Activated CD8-positive, alpha-beta memory T cell treated with anti-CD3 and anti-CD28 coated beads for 36 hours (primary cell): ENCODE measurements around the gene AKR1C2. TPM values are rescaled to one million over a fixed set of nuclear protein-coding genes. Genes with fewer than 3 reads are reported as not detected.
"Not testable (repeated sequence)": the region's sequence is repeated elsewhere in the genome, so short reads cannot be mapped to it uniquely, and the experiment has no call there.

Experiments used
- CTCF ChIA-PET: fragments of 350-600 bp; sonication (Branson Sonifier 250); formaldehyde crosslinking; loops from one replicate; lab custom pipeline; 2021; ENCODE audit warnings: antibody characterized with exemption; lab: Charles Lee
- POLR2A ChIA-PET: fragments of 350-600 bp; sonication (Branson Sonifier 250); formaldehyde crosslinking; loops from one replicate; lab custom pipeline; 2021; ENCODE audit warnings: antibody characterized with exemption; lab: Charles Lee
- total RNA-seq, 2 experiments: library from RNA; stranded (reverse); gene quantifications; one replicate each; pipeline ENCODE4 v1.2.3, GENCODE V29; 2021

The AKR1C2 gene
- total RNA-seq, 2 experiments from 2014 or later = not detected

GRCh38 chr10:5031588-5031987, 27.9 kb upstream of the AKR1C2 start:
- CTCF ChIA-PET, POLR2A ChIA-PET: not testable (repeated sequence)

GRCh38 chr10:5030989-5031388, 27.3 kb upstream of the AKR1C2 start:
- POLR2A ChIA-PET = no interaction called here
- CTCF ChIA-PET = no interaction called here

- POLR2A ChIA-PET, CTCF ChIA-PET: not testable (repeated sequence)
These were observed 21.8 kb upstream of the AKR1C2 start for GRCh38 chr10:5025461-5025881.

- ChIA-PET CTCF (no interaction called here), POLR2A (no interaction called here)
These were observed 19.6 kb upstream of the AKR1C2 start for GRCh38 chr10:5023177-5023805.

- POLR2A ChIA-PET, CTCF ChIA-PET: not testable (repeated sequence)
These were observed 18.1 kb upstream of the AKR1C2 start for GRCh38 chr10:5021624-5022290.

GRCh38 chr10:5019770-5020612, 16.3 kb upstream of the AKR1C2 start:
- POLR2A ChIA-PET, CTCF ChIA-PET: not testable (repeated sequence)

GRCh38 chr10:5018671-5019277, 15.1 kb upstream of the AKR1C2 start:
- POLR2A ChIA-PET, CTCF ChIA-PET: not testable (repeated sequence)

- CTCF ChIA-PET = no interaction called here
- POLR2A ChIA-PET = no interaction called here
These were observed 14.5 kb upstream of the AKR1C2 start for GRCh38 chr10:5018134-5018533.

GRCh38 chr10:5014936-5015335, 11.3 kb upstream of the AKR1C2 start:
- ChIA-PET CTCF (no interaction called here), POLR2A (no interaction called here)

- POLR2A ChIA-PET, CTCF ChIA-PET: not testable (repeated sequence)
These were observed 10.7 kb upstream of the AKR1C2 start for GRCh38 chr10:5014200-5014910.

GRCh38 chr10:5013385-5013784, 9.7 kb upstream of the AKR1C2 start:
- CTCF ChIA-PET = no interaction called here
- POLR2A ChIA-PET = no interaction called here

- CTCF ChIA-PET = no interaction called here
- POLR2A ChIA-PET = no interaction called here
These were observed 8.9 kb upstream of the AKR1C2 start for GRCh38 chr10:5012595-5012994.

- POLR2A ChIA-PET, CTCF ChIA-PET: not testable (repeated sequence)
These were observed 7.7 kb upstream of the AKR1C2 start for GRCh38 chr10:5011392-5011791.

- CTCF ChIA-PET, POLR2A ChIA-PET: not testable (repeated sequence)
These were observed 6.4 kb upstream of the AKR1C2 start for GRCh38 chr10:5010043-5010442.

GRCh38 chr10:5008857-5009548, 5.3 kb upstream of the AKR1C2 start:
- CTCF ChIA-PET, POLR2A ChIA-PET: not testable (repeated sequence)

- POLR2A ChIA-PET, CTCF ChIA-PET: not testable (repeated sequence)
These were observed 844 bp upstream of the AKR1C2 start for GRCh38 chr10:5004501-5004900.

GRCh38 chr10:5004030-5004385, 351 bp upstream of the AKR1C2 start:
- CTCF ChIA-PET, POLR2A ChIA-PET: not testable (repeated sequence)

- ChIA-PET CTCF (interaction anchor here (0.7 kb wide), 1 partner anchor 152 kb away, joined by 3 read pairs; no protein-coding TSS in a partner anchor), POLR2A (no interaction called here)
These were observed 1.5 kb downstream of the AKR1C2 start for GRCh38 chr10:5002013-5002727.
